ENCODE data around the gene THOC2. TPM values are rescaled to one million over a fixed set of nuclear protein-coding genes. Genes with fewer than 3 reads are reported as not detected.
"Not testable (repeated sequence)": the region's sequence is repeated elsewhere in the genome, so short reads cannot be mapped to it uniquely, and the experiment has no call there.

THOC2 gene
- total RNA-seq, 2 donors from 2014 or later: 25.6 to 28.6 TPM

GRCh38 chrX:123673813-123674212, 59.0 kb downstream of the THOC2 start:
- peaks cover 0 to 9% of the 10 kb centered on the region in 2 donors for H3K9me3 ChIP-seq
- TF ChIP-seq CTCF (IDR thresholded peaks at IDR 0.05): no peak
- peaks cover 7% of the 10 kb centered on the region for H3K36me3 ChIP-seq
- no peak for DNase-seq (ENCODE audit: low spot score)
- no peaks in the 10 kb centered on the region for H3K4me1 ChIP-seq
- no peak overlapping the region for H3K4me3 ChIP-seq
- H3K27me3 ChIP-seq: no peaks in the 10 kb centered on the region
- no peak overlapping the region for H3K27ac ChIP-seq

GRCh38 chrX:123665197-123665596, 67.7 kb downstream of the THOC2 start:
- Histone ChIP-seq H3K9me3 (no peaks in the 10 kb centered on the region), H3K27ac (no peak overlapping the region), H3K4me1 (no peaks in the 10 kb centered on the region), H3K4me3 (no peak overlapping the region), H3K27me3 (no peaks in the 10 kb centered on the region), H3K36me3 (peaks cover 12% of the 10 kb centered on the region)
- no peak for DNase-seq (ENCODE audit: low spot score)
- TF ChIP-seq CTCF (IDR thresholded peaks at IDR 0.05): no peak

- not testable (repeated sequence) for H3K27me3 ChIP-seq; H3K4me3 ChIP-seq; DNase-seq (ENCODE audit: low spot score); H3K9me3 ChIP-seq; H3K27ac ChIP-seq; H3K4me1 ChIP-seq
- H3K36me3 ChIP-seq: peaks cover 12% of the 10 kb centered on the region
Measured at GRCh38 chrX:123664467-123665167, 68.2 kb downstream of the THOC2 start.

- H3K4me3 ChIP-seq; DNase-seq (ENCODE audit: low spot score); H3K9me3 ChIP-seq; H3K27ac ChIP-seq; H3K27me3 ChIP-seq; H3K4me1 ChIP-seq: not testable (repeated sequence)
- peaks cover 12% of the 10 kb centered on the region for H3K36me3 ChIP-seq
Measured at GRCh38 chrX:123663720-123664119, 69.1 kb downstream of the THOC2 start.

- not testable (repeated sequence) for H3K27ac ChIP-seq; H3K4me1 ChIP-seq; H3K4me3 ChIP-seq; DNase-seq (ENCODE audit: low spot score); H3K9me3 ChIP-seq; H3K27me3 ChIP-seq; H3K36me3 ChIP-seq
Measured at GRCh38 chrX:123656507-123656906, 76.3 kb downstream of the THOC2 start.

GRCh38 chrX:123648811-123649181, 84.1 kb downstream of the THOC2 start:
- H3K27ac ChIP-seq; H3K4me3 ChIP-seq; H3K4me1 ChIP-seq; DNase-seq (ENCODE audit: low spot score); H3K36me3 ChIP-seq; H3K27me3 ChIP-seq; H3K9me3 ChIP-seq: not testable (repeated sequence)

GRCh38 chrX:123648028-123648810, 84.6 kb downstream of the THOC2 start:
- Histone ChIP-seq H3K4me1 (no peaks in the 10 kb centered on the region), H3K27ac (no peak overlapping the region), H3K27me3 (no peaks in the 10 kb centered on the region), H3K36me3 (no peaks in the 10 kb centered on the region), H3K4me3 (no peak overlapping the region), H3K9me3 (no peaks in the 10 kb centered on the region)
- DNase-seq (ENCODE audit: low spot score): no peak
- no peak for TF ChIP-seq CTCF (IDR thresholded peaks at IDR 0.05)

GRCh38 chrX:123647244-123647643, 85.6 kb downstream of the THOC2 start:
- no peak for DNase-seq (ENCODE audit: low spot score)
- H3K27me3 ChIP-seq: no peaks in the 10 kb centered on the region
- no peak overlapping the region for H3K27ac ChIP-seq
- H3K4me3 ChIP-seq: no peak overlapping the region
- H3K36me3 ChIP-seq: no peaks in the 10 kb centered on the region
- no peak for TF ChIP-seq CTCF (IDR thresholded peaks at IDR 0.05)
- H3K4me1 ChIP-seq: no peaks in the 10 kb centered on the region
- no peaks in the 10 kb centered on the region for H3K9me3 ChIP-seq
